ENCODE measurements around the gene CDH23.
A peak's percentile ranks its signal among the peaks of the same experiment; 100 is the strongest.

The CDH23 gene

GRCh38 chr10:71708301-71708703 lies 311.6 kb downstream of the CDH23 start:
- H3K4me1 ChIP-seq (ENCODE audit: control insufficient read depth, insufficient read depth, low read length) = peaks cover 7% of the 10 kb centered on the region

GRCh38 chr10:71708897-71709882 lies 312.5 kb downstream of the CDH23 start:
- Histone ChIP-seq H3K4me3 (ENCODE audit: low read length) (no peak overlapping the region), H3K27ac (ENCODE audit: low read depth, low read length) (no peak overlapping the region), H3K27me3 (ENCODE audit: control insufficient read depth, insufficient read depth, low read length) (no peaks in the 10 kb centered on the region), H3K9ac (ENCODE audit: low read length) (no peak overlapping the region), H3K4me1 (ENCODE audit: control insufficient read depth, insufficient read depth, low read length) (peaks cover 16% of the 10 kb centered on the region), H3K36me3 (ENCODE audit: control insufficient read depth, insufficient read depth, low read length) (no peaks in the 10 kb centered on the region)

More at GRCh38 chr10:71708301-71708703, 311.6 kb downstream of the CDH23 start:
- H3K27ac ChIP-seq (ENCODE audit: low read depth, low read length) = no peak overlapping the region
- H3K4me3 ChIP-seq (ENCODE audit: low read length) = no peak overlapping the region
- H3K9ac ChIP-seq (ENCODE audit: low read length) = no peak overlapping the region
- no peaks in the 10 kb centered on the region for H3K27me3 ChIP-seq (ENCODE audit: control insufficient read depth, insufficient read depth, low read length)
- no peaks in the 10 kb centered on the region for H3K36me3 ChIP-seq (ENCODE audit: control insufficient read depth, insufficient read depth, low read length)

- Histone ChIP-seq H3K36me3 (ENCODE audit: control insufficient read depth, insufficient read depth, low read length) (no peaks in the 10 kb centered on the region), H3K27ac (ENCODE audit: low read depth, low read length) (no peak overlapping the region), H3K4me3 (ENCODE audit: low read length) (no peak overlapping the region), H3K27me3 (ENCODE audit: control insufficient read depth, insufficient read depth, low read length) (no peaks in the 10 kb centered on the region), H3K9ac (ENCODE audit: low read length) (no peak overlapping the region), H3K4me1 (ENCODE audit: control insufficient read depth, insufficient read depth, low read length) (peaks cover 27% of the 10 kb centered on the region)
Measured at GRCh38 chr10:71710519-71710918, 313.8 kb downstream of the CDH23 start.

- Histone ChIP-seq H3K36me3 (ENCODE audit: control insufficient read depth, insufficient read depth, low read length) (no peaks in the 10 kb centered on the region), H3K4me1 (ENCODE audit: control insufficient read depth, insufficient read depth, low read length) (peaks cover 27% of the 10 kb centered on the region), H3K27ac (ENCODE audit: low read depth, low read length) (no peak overlapping the region), H3K27me3 (ENCODE audit: control insufficient read depth, insufficient read depth, low read length) (no peaks in the 10 kb centered on the region), H3K4me3 (ENCODE audit: low read length) (no peak overlapping the region), H3K9ac (ENCODE audit: low read length) (no peak overlapping the region)
Measured at GRCh38 chr10:71711052-71711623, 314.4 kb downstream of the CDH23 start.

- peaks cover 27% of the 10 kb centered on the region for H3K4me1 ChIP-seq (ENCODE audit: control insufficient read depth, insufficient read depth, low read length)
- H3K27me3 ChIP-seq (ENCODE audit: control insufficient read depth, insufficient read depth, low read length) = no peaks in the 10 kb centered on the region
- H3K9ac ChIP-seq (ENCODE audit: low read length) = no peak overlapping the region
- peak overlapping the region; percentile 97 for H3K27ac ChIP-seq (ENCODE audit: low read depth, low read length)
- H3K4me3 ChIP-seq (ENCODE audit: low read length) = no peak overlapping the region
- no peaks in the 10 kb centered on the region for H3K36me3 ChIP-seq (ENCODE audit: control insufficient read depth, insufficient read depth, low read length)
Measured at GRCh38 chr10:71712170-71712569, 315.4 kb downstream of the CDH23 start.

GRCh38 chr10:71712572-71713134 lies 315.9 kb downstream of the CDH23 start:
- Histone ChIP-seq H3K9ac (ENCODE audit: low read length) (no peak overlapping the region), H3K4me3 (ENCODE audit: low read length) (no peak overlapping the region)

GRCh38 chr10:71713135-71714030 lies 316.7 kb downstream of the CDH23 start:
- H3K4me3 ChIP-seq (ENCODE audit: low read length) = no peak overlapping the region
- no peaks in the 10 kb centered on the region for H3K27me3 ChIP-seq (ENCODE audit: control insufficient read depth, insufficient read depth, low read length)
- no peaks in the 10 kb centered on the region for H3K36me3 ChIP-seq (ENCODE audit: control insufficient read depth, insufficient read depth, low read length)
- H3K9ac ChIP-seq (ENCODE audit: low read length) = peak overlapping the region; percentile 58
- peaks cover 27% of the 10 kb centered on the region for H3K4me1 ChIP-seq (ENCODE audit: control insufficient read depth, insufficient read depth, low read length)
- peak overlapping the region; percentile 97 for H3K27ac ChIP-seq (ENCODE audit: low read depth, low read length)

More at GRCh38 chr10:71712572-71713134, 315.9 kb downstream of the CDH23 start:
- Histone ChIP-seq H3K27me3 (ENCODE audit: control insufficient read depth, insufficient read depth, low read length) (no peaks in the 10 kb centered on the region), H3K4me1 (ENCODE audit: control insufficient read depth, insufficient read depth, low read length) (peaks cover 27% of the 10 kb centered on the region), H3K27ac (ENCODE audit: low read depth, low read length) (peak overlapping the region; percentile 97), H3K36me3 (ENCODE audit: control insufficient read depth, insufficient read depth, low read length) (no peaks in the 10 kb centered on the region)

GRCh38 chr10:71714031-71714410 lies 317.3 kb downstream of the CDH23 start:
- peak overlapping the region; percentile 97 for H3K27ac ChIP-seq (ENCODE audit: low read depth, low read length)
- no peak overlapping the region for H3K9ac ChIP-seq (ENCODE audit: low read length)
- H3K4me3 ChIP-seq (ENCODE audit: low read length) = peak overlapping the region; percentile 19
- peaks cover 27% of the 10 kb centered on the region for H3K4me1 ChIP-seq (ENCODE audit: control insufficient read depth, insufficient read depth, low read length)
- no peaks in the 10 kb centered on the region for H3K27me3 ChIP-seq (ENCODE audit: control insufficient read depth, insufficient read depth, low read length)
- H3K36me3 ChIP-seq (ENCODE audit: control insufficient read depth, insufficient read depth, low read length) = no peaks in the 10 kb centered on the region

- no peaks in the 10 kb centered on the region for H3K36me3 ChIP-seq (ENCODE audit: control insufficient read depth, insufficient read depth, low read length)
- no peak overlapping the region for H3K4me3 ChIP-seq (ENCODE audit: low read length)
- H3K9ac ChIP-seq (ENCODE audit: low read length) = no peak overlapping the region
- no peaks in the 10 kb centered on the region for H3K27me3 ChIP-seq (ENCODE audit: control insufficient read depth, insufficient read depth, low read length)
- peaks cover 27% of the 10 kb centered on the region for H3K4me1 ChIP-seq (ENCODE audit: control insufficient read depth, insufficient read depth, low read length)
- H3K27ac ChIP-seq (ENCODE audit: low read depth, low read length) = peak overlapping the region; percentile 97
Measured at GRCh38 chr10:71714592-71714991, 317.9 kb downstream of the CDH23 start.

- H3K4me1 ChIP-seq (ENCODE audit: control insufficient read depth, insufficient read depth, low read length) = peaks cover 27% of the 10 kb centered on the region
Measured at GRCh38 chr10:71715026-71715425, 318.3 kb downstream of the CDH23 start.

GRCh38 chr10:71715860-71716259 lies 319.1 kb downstream of the CDH23 start:
- Histone ChIP-seq H3K36me3 (ENCODE audit: control insufficient read depth, insufficient read depth, low read length) (no peaks in the 10 kb centered on the region), H3K4me3 (ENCODE audit: low read length) (no peak overlapping the region), H3K27me3 (ENCODE audit: control insufficient read depth, insufficient read depth, low read length) (no peaks in the 10 kb centered on the region), H3K4me1 (ENCODE audit: control insufficient read depth, insufficient read depth, low read length) (peaks cover 27% of the 10 kb centered on the region), H3K27ac (ENCODE audit: low read depth, low read length) (no peak overlapping the region), H3K9ac (ENCODE audit: low read length) (no peak overlapping the region)

More at GRCh38 chr10:71715026-71715425, 318.3 kb downstream of the CDH23 start:
- Histone ChIP-seq H3K27ac (ENCODE audit: low read depth, low read length) (peak overlapping the region; percentile 97), H3K36me3 (ENCODE audit: control insufficient read depth, insufficient read depth, low read length) (no peaks in the 10 kb centered on the region), H3K27me3 (ENCODE audit: control insufficient read depth, insufficient read depth, low read length) (no peaks in the 10 kb centered on the region), H3K4me3 (ENCODE audit: low read length) (no peak overlapping the region), H3K9ac (ENCODE audit: low read length) (no peak overlapping the region)

- H3K4me3 ChIP-seq (ENCODE audit: low read length) = no peak overlapping the region
- H3K27me3 ChIP-seq (ENCODE audit: control insufficient read depth, insufficient read depth, low read length) = no peaks in the 10 kb centered on the region
- peaks cover 27% of the 10 kb centered on the region for H3K4me1 ChIP-seq (ENCODE audit: control insufficient read depth, insufficient read depth, low read length)
- H3K27ac ChIP-seq (ENCODE audit: low read depth, low read length) = no peak overlapping the region
- H3K9ac ChIP-seq (ENCODE audit: low read length) = no peak overlapping the region
- H3K36me3 ChIP-seq (ENCODE audit: control insufficient read depth, insufficient read depth, low read length) = no peaks in the 10 kb centered on the region
Measured at GRCh38 chr10:71716426-71716825, 319.7 kb downstream of the CDH23 start.
